GM10248 (cell line): ENCODE data around the gene PLBD2.

Experiments used
- CTCF ChIA-PET: fragments of 300-600 bp; sonication (Branson Sonifier 250); formaldehyde crosslinking; extraction: SDS; loops from one replicate; lab custom pipeline; 2021; ENCODE audit warnings: antibody characterized with exemption; lab: Yijun Ruan, JAX
- POLR2A ChIA-PET: fragments of 350-650 bp; sonication (Branson Sonifier 250); formaldehyde crosslinking; extraction: SDS; loops from one replicate; lab custom pipeline; 2020; ENCODE audit warnings: antibody characterized with exemption; lab: Yijun Ruan, JAX
- DNase-seq: peaks from one replicate; pipeline ENCODE4 v3.0.0; 2012; ENCODE audit errors: extremely low spot score
- TF ChIP-seq, protein P1 (sequence below): IDR thresholded peaks from 2 replicates; pipeline ENCODE4 v1.5.1; 2012; ENCODE audit warnings: mild to moderate bottlenecking, low read depth; ENCODE audit errors: extremely low read depth, missing control alignments, control extremely low read depth

Gene PLBD2

DNA sequence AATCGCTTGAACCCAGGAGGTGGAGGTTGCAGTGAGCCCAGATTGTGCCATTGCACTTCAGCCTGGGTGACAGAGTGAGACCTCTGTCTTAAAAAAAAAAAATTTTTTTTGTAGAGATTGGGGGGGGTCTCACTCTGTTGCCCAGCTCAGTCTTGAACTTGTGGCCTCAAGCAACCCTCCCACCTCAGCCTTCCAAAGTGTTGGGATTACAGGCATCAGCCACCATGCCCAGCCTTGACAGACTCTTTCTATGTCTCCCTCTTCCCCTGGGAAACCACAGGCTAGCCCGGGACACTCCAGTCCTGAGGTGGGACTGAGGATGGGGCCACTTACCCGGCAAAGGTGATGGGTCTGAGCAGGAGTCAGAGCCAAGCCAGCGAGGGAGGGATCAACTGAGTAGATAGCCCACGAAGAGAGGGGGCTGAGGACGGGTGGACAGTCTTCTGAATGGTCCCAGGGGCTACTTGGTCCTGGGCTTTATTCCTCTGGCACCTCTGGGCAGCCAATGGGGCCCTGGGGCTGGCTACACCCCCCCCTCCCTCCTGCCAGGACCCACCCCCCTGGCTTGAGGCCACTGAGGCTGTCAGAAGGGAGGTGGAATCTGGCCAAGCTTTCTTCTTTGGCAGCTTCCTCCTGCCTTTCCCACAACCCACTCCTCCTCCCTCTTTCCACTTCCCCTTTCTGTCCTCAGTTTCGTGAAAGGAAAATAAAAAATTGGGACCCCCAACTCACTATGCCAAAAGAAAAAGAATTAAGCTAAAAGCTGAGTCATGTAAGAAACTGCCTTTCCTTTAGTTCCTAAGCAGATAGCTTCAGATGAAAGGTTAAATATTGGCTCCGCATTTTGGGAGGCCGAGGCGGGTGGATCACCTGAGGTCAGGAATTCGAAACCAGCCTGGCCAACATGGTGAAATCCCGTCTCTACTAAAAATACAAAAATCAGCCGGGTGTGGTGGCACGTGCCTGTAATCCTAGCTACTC, 45.3 kb downstream of the PLBD2 start, which contains the start of gene SDS:
TSS of gene SDS (minus strand) at position 453 of the 981 bp plus-strand sequence. CDS start 4,179 bp downstream, outside the sequence.
- TF ChIP-seq, protein P1, sequence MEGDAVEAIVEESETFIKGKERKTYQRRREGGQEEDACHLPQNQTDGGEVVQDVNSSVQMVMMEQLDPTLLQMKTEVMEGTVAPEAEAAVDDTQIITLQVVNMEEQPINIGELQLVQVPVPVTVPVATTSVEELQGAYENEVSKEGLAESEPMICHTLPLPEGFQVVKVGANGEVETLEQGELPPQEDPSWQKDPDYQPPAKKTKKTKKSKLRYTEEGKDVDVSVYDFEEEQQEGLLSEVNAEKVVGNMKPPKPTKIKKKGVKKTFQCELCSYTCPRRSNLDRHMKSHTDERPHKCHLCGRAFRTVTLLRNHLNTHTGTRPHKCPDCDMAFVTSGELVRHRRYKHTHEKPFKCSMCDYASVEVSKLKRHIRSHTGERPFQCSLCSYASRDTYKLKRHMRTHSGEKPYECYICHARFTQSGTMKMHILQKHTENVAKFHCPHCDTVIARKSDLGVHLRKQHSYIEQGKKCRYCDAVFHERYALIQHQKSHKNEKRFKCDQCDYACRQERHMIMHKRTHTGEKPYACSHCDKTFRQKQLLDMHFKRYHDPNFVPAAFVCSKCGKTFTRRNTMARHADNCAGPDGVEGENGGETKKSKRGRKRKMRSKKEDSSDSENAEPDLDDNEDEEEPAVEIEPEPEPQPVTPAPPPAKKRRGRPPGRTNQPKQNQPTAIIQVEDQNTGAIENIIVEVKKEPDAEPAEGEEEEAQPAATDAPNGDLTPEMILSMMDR, result no peak
- no peak for DNase-seq
- ChIA-PET POLR2A (no interaction called here), CTCF (interaction anchor here (1.1 to 3.1 kb wide), 4 partner anchors 10 to 207 kb away, joined by 3 to 17 read pairs (median 3); no protein-coding TSS in a partner anchor)

DNA sequence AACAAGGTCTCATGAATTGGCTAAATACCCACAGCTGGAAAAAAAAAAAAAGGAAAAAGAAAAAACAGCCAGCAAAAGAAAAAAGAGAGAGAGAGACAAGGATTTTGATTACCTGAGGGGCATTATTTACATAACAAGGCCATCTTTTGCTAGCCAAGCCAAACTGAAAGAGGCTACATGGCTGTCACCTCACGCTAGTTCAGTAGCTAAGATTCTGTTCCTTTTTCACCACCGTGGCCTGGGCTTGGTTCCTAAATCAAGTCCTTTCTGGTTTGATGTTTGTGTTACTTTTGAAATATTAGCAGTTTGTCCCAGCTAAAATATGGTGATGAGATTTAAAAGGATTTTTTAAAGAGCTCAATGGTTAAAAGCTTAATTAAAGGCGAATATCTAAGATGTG, 47.3 kb downstream of the PLBD2 start:
- no peak for DNase-seq
- POLR2A ChIA-PET, result interaction anchor here (0.5 kb wide), 1 partner anchor 47 kb away, joined by 3 read pairs; no protein-coding TSS in a partner anchor
- CTCF ChIA-PET, result interaction anchor here (1.0 to 3.1 kb wide), 4 partner anchors 19 to 57 kb away, joined by 3 to 17 read pairs (median 4); no protein-coding TSS in a partner anchor
- TF ChIP-seq, protein P1, result no peak

DNA sequence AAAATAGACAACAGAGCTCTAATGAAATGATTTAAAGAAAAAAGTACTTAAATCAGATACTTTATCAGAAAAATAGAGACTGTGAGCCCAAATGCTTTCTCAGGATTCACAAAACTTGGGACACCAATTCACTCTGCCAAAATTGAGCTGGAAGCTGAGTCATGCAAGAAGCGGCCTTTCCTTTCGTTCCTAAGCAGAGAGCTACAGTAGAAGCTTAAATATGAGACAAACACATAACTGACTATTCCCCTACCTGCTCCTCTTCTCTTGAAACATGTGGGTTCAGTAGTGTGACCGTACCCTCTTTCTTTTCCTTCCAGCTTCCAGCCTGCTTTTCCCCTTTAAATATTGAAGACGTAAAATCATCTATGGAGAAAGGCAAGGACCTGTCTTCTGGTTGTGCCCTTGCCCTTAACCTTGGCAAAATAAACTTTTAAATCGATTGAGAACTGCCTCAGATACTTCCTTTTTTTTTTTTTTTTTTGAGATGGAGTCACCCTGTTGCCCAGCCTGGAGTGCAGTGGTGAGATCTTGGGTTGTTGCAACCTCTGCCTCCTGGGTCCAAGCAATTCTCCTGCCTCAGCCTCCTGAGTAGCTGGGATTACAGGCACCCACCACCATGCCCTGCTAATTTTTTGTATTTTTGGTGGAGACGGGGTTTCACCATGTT, 49.7 kb downstream of the PLBD2 start:
- ChIA-PET CTCF (interaction anchor here (0.7 to 1.8 kb wide), 3 partner anchors 11 to 170 kb away, joined by 3 to 5 read pairs (median 3); no protein-coding TSS in a partner anchor), POLR2A (no interaction called here)
- DNase-seq, result no peak
- TF ChIP-seq, protein P1, result no peak

DNA sequence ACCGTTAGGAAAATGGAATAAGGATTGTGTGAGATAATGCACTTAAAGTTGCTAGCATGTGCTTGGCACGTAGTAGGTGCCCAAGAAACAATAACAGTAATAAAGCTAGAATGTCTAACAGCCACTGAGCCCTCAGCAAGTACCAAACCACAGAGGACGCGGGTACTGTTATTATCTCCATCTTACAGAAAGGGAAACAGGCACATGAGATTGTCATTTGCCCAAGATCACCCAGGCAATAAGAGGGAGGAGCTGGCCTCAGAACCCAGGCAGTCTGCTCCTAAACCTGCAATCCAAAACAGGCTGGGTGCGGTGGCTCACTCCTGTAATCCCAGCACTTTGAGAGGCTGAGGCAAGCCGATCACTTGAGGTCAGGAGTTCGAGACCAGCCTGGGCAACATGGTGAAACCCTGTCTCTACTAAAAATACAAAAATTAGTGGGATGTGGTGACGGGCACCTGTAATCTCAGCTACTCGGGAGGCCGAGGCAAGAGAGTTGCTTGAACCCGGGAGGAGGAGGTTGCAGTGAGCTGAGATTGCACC, 50.4 kb downstream of the PLBD2 start:
- DNase-seq, result no peak
- ChIA-PET POLR2A (no interaction called here), CTCF (interaction anchor here (1.4 to 1.8 kb wide), 2 partner anchors 12 to 17 kb away, joined by 3 to 5 read pairs; no protein-coding TSS in a partner anchor)
- TF ChIP-seq, protein P1, result no peak

DNA sequence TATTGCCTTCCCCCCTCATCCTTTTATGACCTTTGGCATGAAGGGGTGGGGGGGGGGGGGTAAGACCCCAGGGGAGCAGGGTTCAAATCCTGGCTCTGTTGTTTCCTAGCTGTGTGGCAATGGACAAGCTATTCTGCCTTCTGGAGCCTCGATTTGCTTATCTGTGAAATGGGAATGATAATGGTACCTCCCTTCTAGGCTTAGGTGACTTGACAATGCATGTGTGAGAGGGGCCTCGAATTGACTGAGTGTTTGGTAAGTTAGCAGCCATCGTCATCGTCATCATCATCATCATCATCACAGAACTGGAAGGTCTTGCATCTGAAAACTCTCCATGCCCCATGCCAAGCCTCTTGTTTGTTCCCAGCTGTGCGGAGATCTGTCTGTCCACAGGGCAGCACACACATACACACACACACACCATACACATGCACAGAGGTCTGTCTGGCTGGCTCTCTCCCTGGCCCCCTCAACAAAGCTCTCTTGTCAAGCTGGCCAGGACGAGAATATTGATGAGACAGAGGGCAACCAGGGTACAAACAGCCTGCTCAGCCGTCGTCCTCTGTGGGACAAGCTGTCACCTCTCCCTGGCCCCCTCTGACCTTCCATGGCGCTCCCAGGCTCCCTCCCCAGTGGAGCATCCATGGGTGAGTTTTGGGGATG, 51.2 kb downstream of the PLBD2 start:
- TF ChIP-seq, protein P1, result no peak
- CTCF ChIA-PET, result interaction anchor here (0.8 to 1.8 kb wide), 4 partner anchors 12 to 98 kb away, joined by 3 to 7 read pairs (median 4); no protein-coding TSS in a partner anchor
- POLR2A ChIA-PET, result no interaction called here
- no peak for DNase-seq
